K562 (cell line): ENCODE data around the gene UBN2. TPM values are rescaled to one million over a fixed set of nuclear protein-coding genes. Genes with fewer than 3 reads are reported as not detected.

ENCODE experiments used
- ARNT ChIP-seq, 2 experiments: fragments of 450-650 bp; IDR thresholded peaks; 2 replicates each; pipeline ENCODE4 v1.6.1; 2016; ENCODE audit warnings: mild to moderate bottlenecking in 1 of 2
- CHD1 ChIP-seq: fragments of 200-600 bp; sonication (generic); IDR thresholded peaks from one replicate; pipeline ENCODE4 v1.6.1; 2012; ENCODE audit warnings: mild to moderate bottlenecking, moderate library complexity, low read length, inconsistent platforms
- GABPB1 ChIP-seq: sonication (generic); formaldehyde crosslinking; IDR thresholded peaks from 2 replicates; pipeline ENCODE4 v1.8.0; 2022; ENCODE audit warnings: mild to moderate bottlenecking, missing genetic modification reagents
- HNRNPK ChIP-seq: fragments of 200-400 bp; formaldehyde crosslinking; IDR thresholded peaks from one replicate; pipeline ENCODE4 v1.6.1; 2018; ENCODE audit warnings: mild to moderate bottlenecking, low read depth, low read length; ENCODE audit not compliant: poor library complexity, severe bottlenecking
- KHSRP ChIP-seq: fragments of 450-650 bp; IDR thresholded peaks from 2 replicates; pipeline ENCODE4 v1.6.1; 2017
- LEF1 ChIP-seq: fragments of 450-650 bp; IDR thresholded peaks from 2 replicates; pipeline ENCODE4 v1.6.1; 2016; ENCODE audit warnings: mild to moderate bottlenecking
- MIER1 ChIP-seq: fragments of 450-650 bp; IDR thresholded peaks from 2 replicates; pipeline ENCODE4 v1.6.1; 2016; ENCODE audit warnings: antibody characterized with exemption, mild to moderate bottlenecking, low read depth
- PTBP1 ChIP-seq: fragments of 200-400 bp; formaldehyde crosslinking; IDR thresholded peaks from 2 replicates; pipeline ENCODE4 v1.6.1; 2017; ENCODE audit warnings: low read depth, low read length
- RFX7 ChIP-seq: fragments of 250-450 bp; sonication (Bioruptor Pico); IDR thresholded peaks from 2 replicates; pipeline ENCODE4 v1.5.1; 2021; ENCODE audit warnings: mild to moderate bottlenecking
- SRSF9 ChIP-seq: fragments of 200-400 bp; formaldehyde crosslinking; IDR thresholded peaks from 2 replicates; pipeline ENCODE4 v1.6.1; 2017; ENCODE audit warnings: low read depth, low read length, borderline replicate concordance
- TARDBP ChIP-seq: fragments of 450-650 bp; IDR thresholded peaks from 2 replicates; pipeline ENCODE4 v1.6.1; 2016
- TBL1XR1 ChIP-seq, 2 experiments: IDR thresholded peaks; 2 replicates each; pipeline ENCODE4 v1.6.1; 2012; ENCODE audit warnings: improper control_type of control experiment in 2 of 2, low read length in 2 of 2, mild to moderate bottlenecking in 1 of 2
- ZNF445 ChIP-seq: fragments of 250-450 bp; sonication (Bioruptor Pico); IDR thresholded peaks from 2 replicates; pipeline ENCODE4 v1.4.0; 2020; ENCODE audit warnings: low read depth, mild to moderate bottlenecking, moderate library complexity
- ZNF695 ChIP-seq: fragments of 450-650 bp; formaldehyde crosslinking; IDR thresholded peaks from 2 replicates; pipeline ENCODE4 v1.4.0; 2020; ENCODE audit warnings: mild to moderate bottlenecking, moderate library complexity
- polyA plus RNA-seq, 8 experiments: library from polyadenylated mRNA; depleted of rRNA in 4 of 8; stranded (reverse) in 5 of 8; unstranded in 3 of 8; fragments of >200 nt; fragmentation: Nextera tagmentation in 2 of 8; fragmentation: Illumina TruSeq in 1 of 8; extraction: Ambion mirVana in 2 of 8; extraction: Trizol in 1 of 8; gene quantifications; 2 replicates each; pipeline versions ENCODE4 v1.2.1 to v1.2.3, GENCODE V29; 2011 to 2014; ENCODE audit warnings: inconsistent platforms in 1 of 8, missing spikeins in 1 of 8
- total RNA-seq, 7 experiments: library from RNA; depleted of rRNA in 6 of 7; stranded (reverse); fragments of >200 nt in 6 of 7; fragmentation: Illumina TruSeq in 2 of 7; extraction: Trizol in 2 of 7; gene quantifications; 2 replicates each; pipeline versions ENCODE4 v1.2.1 to v1.2.3, GENCODE V29; 2011 to 2021; ENCODE audit warnings: low replicate concordance in 1 of 7
- TF ChIP-seq, protein P1 (sequence below): fragments of 250-450 bp; sonication (Bioruptor Pico); IDR thresholded peaks from 2 replicates; pipeline ENCODE4 v1.4.0; 2020; ENCODE audit warnings: mild to moderate bottlenecking, moderate library complexity, borderline replicate concordance
- TF ChIP-seq, protein P2 (sequence below): fragments of 450-650 bp; formaldehyde crosslinking; IDR thresholded peaks from 2 replicates; pipeline ENCODE4 v1.4.0; 2020; ENCODE audit warnings: mild to moderate bottlenecking, moderate library complexity
- TF ChIP-seq, protein P3 (sequence below), 2 experiments: IDR thresholded peaks; 2 replicates each; pipeline ENCODE4 v1.6.1; 2012; ENCODE audit warnings: improper control_type of control experiment in 2 of 2, low read depth in 2 of 2, low read length in 2 of 2, borderline replicate concordance in 1 of 2
- TF ChIP-seq, protein P4 (sequence below): sonication (generic); IDR thresholded peaks from 2 replicates; pipeline ENCODE4 v1.6.1; 2016
- TF ChIP-seq, protein P5 (sequence below): fragments of 450-650 bp; formaldehyde crosslinking; IDR thresholded peaks from 2 replicates; pipeline ENCODE4 v1.4.0; 2022; ENCODE audit warnings: missing genetic modification characterization
- TF ChIP-seq, protein P6 (sequence below): fragments of 250-450 bp; sonication (Bioruptor Pico); IDR thresholded peaks from 2 replicates; pipeline ENCODE4 v1.4.0; 2020; ENCODE audit warnings: mild to moderate bottlenecking, moderate library complexity

Gene UBN2
- total and polyA plus RNA-seq, 9 of the 15 experiments (the other 6 are each of a cell fraction or from before 2014, with no cell fraction given): 1.2 to 19.5 (median 9.9) TPM

DNA sequence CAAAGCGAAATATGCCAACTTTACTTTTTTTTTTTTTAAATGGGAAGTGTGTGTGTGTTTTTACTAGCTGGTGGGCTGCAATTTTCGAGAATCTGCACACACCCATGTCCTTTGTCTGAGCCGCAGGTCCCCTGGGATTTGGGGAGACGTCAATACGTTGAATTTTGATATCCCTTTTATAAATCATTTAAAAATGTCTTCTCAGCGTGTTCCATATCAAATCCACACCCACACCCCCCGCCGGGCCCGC lies 109.7 kb downstream of the UBN2 start (continued):
- TF ChIP-seq, protein P1, sequence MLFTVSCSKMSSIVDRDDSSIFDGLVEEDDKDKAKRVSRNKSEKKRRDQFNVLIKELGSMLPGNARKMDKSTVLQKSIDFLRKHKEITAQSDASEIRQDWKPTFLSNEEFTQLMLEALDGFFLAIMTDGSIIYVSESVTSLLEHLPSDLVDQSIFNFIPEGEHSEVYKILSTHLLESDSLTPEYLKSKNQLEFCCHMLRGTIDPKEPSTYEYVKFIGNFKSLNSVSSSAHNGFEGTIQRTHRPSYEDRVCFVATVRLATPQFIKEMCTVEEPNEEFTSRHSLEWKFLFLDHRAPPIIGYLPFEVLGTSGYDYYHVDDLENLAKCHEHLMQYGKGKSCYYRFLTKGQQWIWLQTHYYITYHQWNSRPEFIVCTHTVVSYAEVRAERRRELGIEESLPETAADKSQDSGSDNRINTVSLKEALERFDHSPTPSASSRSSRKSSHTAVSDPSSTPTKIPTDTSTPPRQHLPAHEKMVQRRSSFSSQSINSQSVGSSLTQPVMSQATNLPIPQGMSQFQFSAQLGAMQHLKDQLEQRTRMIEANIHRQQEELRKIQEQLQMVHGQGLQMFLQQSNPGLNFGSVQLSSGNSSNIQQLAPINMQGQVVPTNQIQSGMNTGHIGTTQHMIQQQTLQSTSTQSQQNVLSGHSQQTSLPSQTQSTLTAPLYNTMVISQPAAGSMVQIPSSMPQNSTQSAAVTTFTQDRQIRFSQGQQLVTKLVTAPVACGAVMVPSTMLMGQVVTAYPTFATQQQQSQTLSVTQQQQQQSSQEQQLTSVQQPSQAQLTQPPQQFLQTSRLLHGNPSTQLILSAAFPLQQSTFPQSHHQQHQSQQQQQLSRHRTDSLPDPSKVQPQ: no peak
- TF ChIP-seq PTBP1 (0 out of 2 replicates have a peak, but pooled peaks have one; percentile 15), HNRNPK (no peak), ARNT (IDR thresholded peaks at IDR 0.05) (peak; percentile 73 to 89; a peak in 1 of 4 replicates), TARDBP (no peak), KHSRP (0 out of 2 replicates have a peak, but pooled peaks have one; percentile 5), GABPB1 (CRISPR knock-in tag) (no peak), CHD1 (peak; percentile 95), TBL1XR1 (IDR thresholded peaks at IDR 0.05; ENCODE audit: low read length in 2 of 2) (no peak), MIER1 (peak; percentile 67; the same call in 1 of the 2 replicates), SRSF9 (no peak), RFX7 (CRISPR knock-in tag) (no peak), ZNF445 (CRISPR knock-in tag) (no peak; the same call in 1 of the 2 replicates), ZNF695 (CRISPR knock-in tag) (no peak), LEF1 (0 out of 2 replicates have a peak, but pooled peaks have one; percentile 18)
- TF ChIP-seq, protein P2, sequence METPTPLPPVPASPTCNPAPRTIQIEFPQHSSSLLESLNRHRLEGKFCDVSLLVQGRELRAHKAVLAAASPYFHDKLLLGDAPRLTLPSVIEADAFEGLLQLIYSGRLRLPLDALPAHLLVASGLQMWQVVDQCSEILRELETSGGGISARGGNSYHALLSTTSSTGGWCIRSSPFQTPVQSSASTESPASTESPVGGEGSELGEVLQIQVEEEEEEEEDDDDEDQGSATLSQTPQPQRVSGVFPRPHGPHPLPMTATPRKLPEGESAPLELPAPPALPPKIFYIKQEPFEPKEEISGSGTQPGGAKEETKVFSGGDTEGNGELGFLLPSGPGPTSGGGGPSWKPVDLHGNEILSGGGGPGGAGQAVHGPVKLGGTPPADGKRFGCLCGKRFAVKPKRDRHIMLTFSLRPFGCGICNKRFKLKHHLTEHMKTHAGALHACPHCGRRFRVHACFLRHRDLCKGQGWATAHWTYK (CRISPR knock-in tag): no peak
- TF ChIP-seq, protein P3, sequence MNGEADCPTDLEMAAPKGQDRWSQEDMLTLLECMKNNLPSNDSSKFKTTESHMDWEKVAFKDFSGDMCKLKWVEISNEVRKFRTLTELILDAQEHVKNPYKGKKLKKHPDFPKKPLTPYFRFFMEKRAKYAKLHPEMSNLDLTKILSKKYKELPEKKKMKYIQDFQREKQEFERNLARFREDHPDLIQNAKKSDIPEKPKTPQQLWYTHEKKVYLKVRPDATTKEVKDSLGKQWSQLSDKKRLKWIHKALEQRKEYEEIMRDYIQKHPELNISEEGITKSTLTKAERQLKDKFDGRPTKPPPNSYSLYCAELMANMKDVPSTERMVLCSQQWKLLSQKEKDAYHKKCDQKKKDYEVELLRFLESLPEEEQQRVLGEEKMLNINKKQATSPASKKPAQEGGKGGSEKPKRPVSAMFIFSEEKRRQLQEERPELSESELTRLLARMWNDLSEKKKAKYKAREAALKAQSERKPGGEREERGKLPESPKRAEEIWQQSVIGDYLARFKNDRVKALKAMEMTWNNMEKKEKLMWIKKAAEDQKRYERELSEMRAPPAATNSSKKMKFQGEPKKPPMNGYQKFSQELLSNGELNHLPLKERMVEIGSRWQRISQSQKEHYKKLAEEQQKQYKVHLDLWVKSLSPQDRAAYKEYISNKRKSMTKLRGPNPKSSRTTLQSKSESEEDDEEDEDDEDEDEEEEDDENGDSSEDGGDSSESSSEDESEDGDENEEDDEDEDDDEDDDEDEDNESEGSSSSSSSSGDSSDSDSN (IDR thresholded peaks at IDR 0.05; ENCODE audit: borderline replicate concordance in 1 of 2, low read depth in 2 of 2, low read length in 2 of 2): no peak
- TF ChIP-seq, protein P4, sequence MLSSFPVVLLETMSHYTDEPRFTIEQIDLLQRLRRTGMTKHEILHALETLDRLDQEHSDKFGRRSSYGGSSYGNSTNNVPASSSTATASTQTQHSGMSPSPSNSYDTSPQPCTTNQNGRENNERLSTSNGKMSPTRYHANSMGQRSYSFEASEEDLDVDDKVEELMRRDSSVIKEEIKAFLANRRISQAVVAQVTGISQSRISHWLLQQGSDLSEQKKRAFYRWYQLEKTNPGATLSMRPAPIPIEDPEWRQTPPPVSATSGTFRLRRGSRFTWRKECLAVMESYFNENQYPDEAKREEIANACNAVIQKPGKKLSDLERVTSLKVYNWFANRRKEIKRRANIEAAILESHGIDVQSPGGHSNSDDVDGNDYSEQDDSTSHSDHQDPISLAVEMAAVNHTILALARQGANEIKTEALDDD: no peak
- TF ChIP-seq, protein P5, sequence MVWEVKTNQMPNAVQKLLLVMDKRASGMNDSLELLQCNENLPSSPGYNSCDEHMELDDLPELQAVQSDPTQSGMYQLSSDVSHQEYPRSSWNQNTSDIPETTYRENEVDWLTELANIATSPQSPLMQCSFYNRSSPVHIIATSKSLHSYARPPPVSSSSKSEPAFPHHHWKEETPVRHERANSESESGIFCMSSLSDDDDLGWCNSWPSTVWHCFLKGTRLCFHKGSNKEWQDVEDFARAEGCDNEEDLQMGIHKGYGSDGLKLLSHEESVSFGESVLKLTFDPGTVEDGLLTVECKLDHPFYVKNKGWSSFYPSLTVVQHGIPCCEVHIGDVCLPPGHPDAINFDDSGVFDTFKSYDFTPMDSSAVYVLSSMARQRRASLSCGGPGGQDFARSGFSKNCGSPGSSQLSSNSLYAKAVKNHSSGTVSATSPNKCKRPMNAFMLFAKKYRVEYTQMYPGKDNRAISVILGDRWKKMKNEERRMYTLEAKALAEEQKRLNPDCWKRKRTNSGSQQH (CRISPR knock-in tag): no peak
- TF ChIP-seq, protein P6, sequence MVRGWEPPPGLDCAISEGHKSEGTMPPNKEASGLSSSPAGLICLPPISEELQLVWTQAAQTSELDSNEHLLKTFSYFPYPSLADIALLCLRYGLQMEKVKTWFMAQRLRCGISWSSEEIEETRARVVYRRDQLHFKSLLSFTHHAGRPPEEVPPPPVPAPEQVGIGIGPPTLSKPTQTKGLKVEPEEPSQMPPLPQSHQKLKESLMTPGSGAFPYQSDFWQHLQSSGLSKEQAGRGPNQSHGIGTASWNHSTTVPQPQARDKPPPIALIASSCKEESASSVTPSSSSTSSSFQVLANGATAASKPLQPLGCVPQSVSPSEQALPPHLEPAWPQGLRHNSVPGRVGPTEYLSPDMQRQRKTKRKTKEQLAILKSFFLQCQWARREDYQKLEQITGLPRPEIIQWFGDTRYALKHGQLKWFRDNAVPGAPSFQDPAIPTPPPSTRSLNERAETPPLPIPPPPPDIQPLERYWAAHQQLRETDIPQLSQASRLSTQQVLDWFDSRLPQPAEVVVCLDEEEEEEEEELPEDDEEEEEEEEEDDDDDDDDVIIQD (CRISPR knock-in tag): no peak
